HepG2 (cell line): Measurements from ENCODE around the gene GDF11. TPM values are rescaled to one million over a fixed set of nuclear protein-coding genes. Genes with fewer than 3 reads are reported as not detected.

Experiments
- ATAC-seq: fragments of 200-7000 bp; cut with Tn5 transposase; 3 replicates; pipeline ENCODE4 v1.9.1; 2020; ENCODE audit warnings: mild to moderate bottlenecking, moderate library complexity
- BruUV-seq: library from RNA; stranded (reverse); fragments of 400-500 nt; replicated peaks from 2 replicates; lab custom pipeline; 2021; lab: Mats Ljungman, UMichigan
- CTCF ChIA-PET: fragments of 300-600 bp; formaldehyde crosslinking; extraction: SDS; loops from one replicate; lab custom pipeline; 2021; ENCODE audit warnings: low total read pairs, inconsistent platforms, low intra/inter-chr PET ratio; lab: Yijun Ruan, JAX
- POLR2A ChIA-PET: fragments of 350-600 bp; sonication (Branson Sonifier 250); formaldehyde crosslinking; loops from one replicate; lab custom pipeline; 2020; ENCODE audit warnings: antibody characterized with exemption, inconsistent platforms; lab: Yijun Ruan, JAX
- DNase-seq: peaks from one replicate; pipeline ENCODE4 v3.0.0-alpha.2; 2015; ENCODE audit warnings: low spot score
- FAIRE-seq: peaks from 3 replicates; lab custom pipeline; 2011; peaks lifted over from hg19 to GRCh38; lab: Jason Lieb, UNC
- H2AFZ ChIP-seq: one replicate; pipeline ENCODE4 v1.6.1; 2011; ENCODE audit warnings: low read length, inconsistent platforms
- H3K27ac ChIP-seq: fragments of 300-600 bp; 3 replicates; pipeline ENCODE4 v1.8.0; 2011; ENCODE audit warnings: mixed run types, mild to moderate bottlenecking, mixed read lengths, low read length, inconsistent platforms; ENCODE audit not compliant: insufficient read depth; ENCODE audit errors: extremely low read length
- H3K27me3 ChIP-seq, 2 experiments: fragments of 200-600 bp in 1 of 2; 2 replicates in 1 of 2; 3 replicates in 1 of 2; pipeline versions ENCODE4 v1.6.0 to v1.8.0; 2011; ENCODE audit warnings: low read length in 2 of 2, mild to moderate bottlenecking in 2 of 2, moderate library complexity in 2 of 2, inconsistent platforms in 1 of 2; ENCODE audit not compliant: insufficient read depth in 2 of 2, control insufficient read depth in 1 of 2
- H3K36me3 ChIP-seq, 2 experiments: fragments of 200-600 bp in 1 of 2; replicated peaks in 1 of 2; 2 replicates in 1 of 2; 3 replicates in 1 of 2; pipeline versions ENCODE4 v1.5.1 to v1.8.0; 2011; ENCODE audit warnings: low read length in 2 of 2, inconsistent platforms in 1 of 2; ENCODE audit not compliant: insufficient read depth in 2 of 2, control insufficient read depth in 1 of 2
- H3K4me1 ChIP-seq: 2 replicates; pipeline ENCODE4 v1.5.1; 2012; ENCODE audit warnings: low read length, inconsistent platforms; ENCODE audit not compliant: insufficient read depth
- H3K4me2 ChIP-seq: 2 replicates; pipeline ENCODE4 v1.6.0; 2011; ENCODE audit warnings: low read depth, low read length, inconsistent platforms
- H3K4me3 ChIP-seq, 3 experiments: fragments of 200-600 bp in 1 of 3; sonication (generic), shearing (Covaris generic) in 1 of 3; replicated peaks in 1 of 3; 2 replicates each; pipeline ENCODE4 v1.5.1; 2011 to 2016; ENCODE audit warnings: low read length in 3 of 3, inconsistent platforms in 2 of 3, low read depth in 2 of 3, mild to moderate bottlenecking in 2 of 3, control low read depth in 1 of 3, mixed read lengths in 1 of 3; ENCODE audit not compliant: insufficient read depth in 1 of 3
- H3K79me2 ChIP-seq: one replicate; pipeline ENCODE4 v1.6.1; 2011; ENCODE audit warnings: low read length, inconsistent platforms; ENCODE audit not compliant: insufficient read depth
- H3K9ac ChIP-seq: 2 replicates; pipeline ENCODE4 v1.6.0; 2011; ENCODE audit warnings: mild to moderate bottlenecking, low read depth, low read length, inconsistent platforms; ENCODE audit not compliant: insufficient read depth
- H3K9me3 ChIP-seq: 2 replicates; pipeline ENCODE4 v1.5.1; 2012; ENCODE audit warnings: mild to moderate bottlenecking, low read length
- H4K20me1 ChIP-seq: 2 replicates; pipeline ENCODE4 v1.6.0; 2011; ENCODE audit warnings: inconsistent platforms, mild to moderate bottlenecking, low read length, moderate library complexity; ENCODE audit not compliant: insufficient read depth
- HMG20A ChIP-seq: IDR thresholded peaks from 2 replicates; pipeline ENCODE4 v1.6.1; 2016; ENCODE audit warnings: borderline replicate concordance
- HNF4A ChIP-seq: sonication (generic); formaldehyde crosslinking; IDR thresholded peaks from 2 replicates; pipeline ENCODE4 v1.4.0; 2020; ENCODE audit warnings: missing genetic modification reagents
- HNF4G ChIP-seq, 2 experiments: sonication (generic) in 1 of 2; formaldehyde crosslinking in 1 of 2; IDR thresholded peaks; 2 replicates each; pipeline versions ENCODE4 v1.4.0 to v1.6.1; 2011 to 2020; ENCODE audit warnings: borderline replicate concordance in 2 of 2, low read depth in 2 of 2, mild to moderate bottlenecking in 2 of 2, low read length in 1 of 2, missing genetic modification reagents in 1 of 2, moderate library complexity in 1 of 2
- KLF16 ChIP-seq, 2 experiments: sonication (generic) in 1 of 2; formaldehyde crosslinking in 1 of 2; IDR thresholded peaks; 2 replicates each; pipeline versions ENCODE4 v1.6.1 to v1.8.0; 2016 to 2023; ENCODE audit warnings: missing genetic modification reagents in 2 of 2, missing compliant biosample characterization in 1 of 2
- SIX4 ChIP-seq: sonication (generic); formaldehyde crosslinking; IDR thresholded peaks from 2 replicates; pipeline ENCODE4 v1.4.0; 2020; ENCODE audit warnings: missing genetic modification reagents
- TFDP1 ChIP-seq: IDR thresholded peaks from 2 replicates; pipeline ENCODE4 v1.6.1; 2016; ENCODE audit warnings: missing compliant biosample characterization, missing genetic modification reagents, borderline replicate concordance
- TRIM22 ChIP-seq: fragments of 450-650 bp; IDR thresholded peaks from 2 replicates; pipeline ENCODE4 v1.6.1; 2017
- ZNF17 ChIP-seq: sonication (generic); formaldehyde crosslinking; IDR thresholded peaks from 2 replicates; pipeline ENCODE4 v1.5.0; 2020; ENCODE audit warnings: mild to moderate bottlenecking, missing genetic modification reagents
- ZNF432 ChIP-seq: sonication (generic); formaldehyde crosslinking; IDR thresholded peaks from 2 replicates; pipeline ENCODE4 v1.5.0; 2020; ENCODE audit warnings: missing genetic modification reagents, mild to moderate bottlenecking, borderline replicate concordance
- ZNF652 ChIP-seq: IDR thresholded peaks from 2 replicates; pipeline ENCODE4 v1.6.1; 2016; ENCODE audit warnings: low read depth, borderline replicate concordance
- ZNF891 ChIP-seq: sonication (generic); formaldehyde crosslinking; IDR thresholded peaks from 2 replicates; pipeline ENCODE4 v1.5.0; 2020; ENCODE audit warnings: mild to moderate bottlenecking, missing genetic modification reagents
- WGBS: methylation state at CpG from one replicate; pipeline ENCODE4 v1.1.6; 2017; ENCODE audit warnings: low lambda C conversion rate; 5-methylcytosine and 5-hydroxymethylcytosine counted together
- in situ Hi-C: cut with HindIII; loops from 2 replicates; pipeline ENCODE4 v1.10.0; 2017; ENCODE audit warnings: low pct_unique_long_range_greater_than_20kb; ENCODE audit not compliant: extremely low pct_ligation_motif_present
- intact Hi-C: fragments of 100-400 bp; cut with micrococcal nuclease; formaldehyde crosslinking; loops from one replicate; pipeline ENCODE4 v1.10.0; 2022; ENCODE audit not compliant: unreplicated experiment
- polyA plus RNA-seq, 8 experiments: library from polyadenylated mRNA; depleted of rRNA in 3 of 8; stranded (reverse) in 7 of 8; unstranded in 1 of 8; fragments of >200 nt; fragmentation: Illumina TruSeq in 4 of 8; extraction: Trizol in 4 of 8; gene quantifications; 2 replicates each; pipeline versions ENCODE4 v1.2.1 to v1.2.3, GENCODE V29; 2011 to 2016; ENCODE audit warnings: low read depth in 4 of 8, missing spikeins in 1 of 8, mixed read lengths in 1 of 8; ENCODE audit not compliant: insufficient read depth in 1 of 8
- total RNA-seq, 5 experiments: library from RNA; depleted of rRNA; stranded (reverse); fragments of >200 nt; fragmentation: Illumina TruSeq; extraction: Trizol; gene quantifications; 2 replicates each; pipeline ENCODE4 v1.2.3, GENCODE V29; 2016; ENCODE audit warnings: low read depth in 1 of 5

GDF11 gene
- total and polyA plus RNA-seq, 2 of the 13 experiments (the other 11 are each of a cell fraction or from before 2014, with no cell fraction given), result 0.63 to 1.5 TPM

GRCh38 chr12:55699471-55700055 lies 43.4 kb upstream of the GDF11 start:
- WGBS, result 4% methylated on average over 5 of the region's 5 CpGs
- no peak overlapping the region for H3K9ac ChIP-seq
- TF ChIP-seq TRIM22 (no peak), TFDP1 (no peak), ZNF891 (CRISPR knock-in tag) (no peak), HMG20A (CRISPR knock-in tag) (no peak), HNF4A (CRISPR knock-in tag) (peak; percentile 39), HNF4G (IDR thresholded peaks at IDR 0.05; ENCODE audit: borderline replicate concordance, low read depth, low read length) (0 out of 2 replicates have a peak, but pooled peaks have one; percentile 7), HNF4G (CRISPR knock-in tag; IDR thresholded peaks at IDR 0.05; ENCODE audit: borderline replicate concordance, low read depth) (no peak), ZNF432 (CRISPR knock-in tag) (no peak), ZNF17 (no peak), SIX4 (CRISPR knock-in tag) (no peak), ZNF652 (CRISPR knock-in tag) (no peak), KLF16 (CRISPR knock-in tag; IDR thresholded peaks at IDR 0.05) (no peak)
- TF ChIP-seq, all 625 proteins: peak for 2
- peak overlapping the region; percentile 21; the same call in 1 of the 2 replicates for H3K4me2 ChIP-seq
- peaks cover 6 to 17% of the 10 kb centered on the region in 2 experiments; a peak in 3 of 5 replicates for H3K27me3 ChIP-seq
- H3K9me3 ChIP-seq, result no peaks in the 10 kb centered on the region
- H3K79me2 ChIP-seq, result no peaks in the 10 kb centered on the region
- in situ Hi-C loops (no loop called here), intact Hi-C loops (no loop called here)
- H3K36me3 ChIP-seq, result no peaks in the 10 kb centered on the region
- no peaks in the 10 kb centered on the region for H4K20me1 ChIP-seq
- ChIA-PET CTCF (no interaction called here), POLR2A (interaction anchor here (2.1 kb wide), 1 partner anchor 18 kb away, joined by 5 read pairs; a partner anchor contains a TSS)
- no TSS peak for BruUV-seq
- H2AFZ ChIP-seq, result no peak overlapping the region
- no peak overlapping the region for H3K27ac ChIP-seq
- no peak for FAIRE-seq
- peak overlapping the region in 1 of 3 experiments; percentile 9; a peak in 1 of 6 replicates for H3K4me3 ChIP-seq
- no peak for DNase-seq
- H3K4me1 ChIP-seq, result peaks cover 84% of the 10 kb centered on the region
- ATAC-seq, result peak; percentile 7; the same call in 2 of the 3 replicates
